Calu3 (cell line): ENCODE results near the gene NEB. TPM values are rescaled to one million over a fixed set of nuclear protein-coding genes. Genes with fewer than 3 reads are reported as not detected.

ENCODE experiments used
- BruUV-seq: library from RNA; stranded (reverse); fragments of 400-500 nt; replicated peaks from 2 replicates; lab custom pipeline; 2021; lab: Mats Ljungman, UMichigan
- CTCF ChIA-PET: fragments of 300-600 bp; sonication (Branson Sonifier 250); formaldehyde crosslinking; loops from one replicate; lab custom pipeline; 2022; ENCODE audit warnings: antibody characterized with exemption; lab: Charles Lee
- DNase-seq: peaks from one replicate; pipeline ENCODE4 v3.0.0; 2022
- H3K27ac Mint-ChIP-seq: one replicate; pipeline ENCODE4 v1.8.0; 2022; ENCODE audit warnings: mixed read lengths; ENCODE audit not compliant: unreplicated experiment
- H3K27me3 Mint-ChIP-seq: one replicate; pipeline ENCODE4 v1.8.0; 2022; ENCODE audit warnings: mixed read lengths; ENCODE audit not compliant: unreplicated experiment
- H3K36me3 Mint-ChIP-seq: one replicate; pipeline ENCODE4 v1.8.0; 2022; ENCODE audit warnings: mild to moderate bottlenecking, moderate library complexity, mixed read lengths; ENCODE audit not compliant: insufficient read depth, unreplicated experiment
- H3K4me1 Mint-ChIP-seq: one replicate; pipeline ENCODE4 v1.8.0; 2022; ENCODE audit warnings: mild to moderate bottlenecking, low read depth, mixed read lengths; ENCODE audit not compliant: unreplicated experiment
- H3K4me3 Mint-ChIP-seq: one replicate; pipeline ENCODE4 v1.8.0; 2022; ENCODE audit warnings: mild to moderate bottlenecking, low read depth, moderate library complexity, mixed read lengths; ENCODE audit not compliant: unreplicated experiment
- H3K9me3 Mint-ChIP-seq: one replicate; pipeline ENCODE4 v1.8.0; 2022; ENCODE audit warnings: low read depth, mixed read lengths; ENCODE audit not compliant: unreplicated experiment
- intact Hi-C: fragments of 100-400 bp; cut with micrococcal nuclease; formaldehyde crosslinking; loops from one replicate; pipeline ENCODE4 v1.10.0; 2022; ENCODE audit not compliant: unreplicated experiment
- total RNA-seq: library from RNA; stranded (reverse); gene quantifications from 2 replicates; pipeline ENCODE4 v1.2.3, GENCODE V29; 2022
- TF ChIP-seq, protein P1 (sequence below): fragments of 200-600 bp; IDR thresholded peaks from one replicate; pipeline ENCODE4 v1.8.0; 2022; ENCODE audit warnings: antibody characterized with exemption; ENCODE audit not compliant: unreplicated experiment

NEB gene
- total RNA-seq, 1 experiment from 2014 or later = 27.5 TPM

DNA sequence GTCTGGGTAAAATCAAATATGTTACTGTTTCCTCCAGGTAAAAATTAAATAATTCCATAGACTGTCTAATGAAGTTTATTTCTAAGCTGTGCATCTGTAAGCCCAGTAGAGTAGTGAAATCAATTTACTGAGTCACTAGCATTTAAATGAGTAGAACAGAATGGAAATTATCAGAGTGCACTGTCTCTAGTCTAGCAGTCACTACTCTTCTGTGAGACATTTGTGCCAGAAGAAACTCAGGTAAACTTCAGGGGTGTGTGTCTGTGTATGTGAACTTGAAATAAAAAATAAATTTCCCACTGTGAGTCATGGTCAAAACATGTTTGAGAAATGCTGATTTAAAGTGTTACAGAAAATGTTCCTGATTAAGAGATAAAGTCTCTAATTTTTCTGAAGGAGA lies 178.2 kb downstream of the NEB start:
- Mint-ChIP-seq H3K4me3 (no peak overlapping the region), H3K27me3 (no peaks in the 10 kb centered on the region), H3K36me3 (no peaks in the 10 kb centered on the region), H3K9me3 (no peaks in the 10 kb centered on the region), H3K27ac (no peak overlapping the region), H3K4me1 (no peaks in the 10 kb centered on the region)
- intact Hi-C loops = no loop called here
- no peak for DNase-seq
- CTCF ChIA-PET = no interaction called here
- no TSS peak for BruUV-seq
- TF ChIP-seq, protein P1, sequence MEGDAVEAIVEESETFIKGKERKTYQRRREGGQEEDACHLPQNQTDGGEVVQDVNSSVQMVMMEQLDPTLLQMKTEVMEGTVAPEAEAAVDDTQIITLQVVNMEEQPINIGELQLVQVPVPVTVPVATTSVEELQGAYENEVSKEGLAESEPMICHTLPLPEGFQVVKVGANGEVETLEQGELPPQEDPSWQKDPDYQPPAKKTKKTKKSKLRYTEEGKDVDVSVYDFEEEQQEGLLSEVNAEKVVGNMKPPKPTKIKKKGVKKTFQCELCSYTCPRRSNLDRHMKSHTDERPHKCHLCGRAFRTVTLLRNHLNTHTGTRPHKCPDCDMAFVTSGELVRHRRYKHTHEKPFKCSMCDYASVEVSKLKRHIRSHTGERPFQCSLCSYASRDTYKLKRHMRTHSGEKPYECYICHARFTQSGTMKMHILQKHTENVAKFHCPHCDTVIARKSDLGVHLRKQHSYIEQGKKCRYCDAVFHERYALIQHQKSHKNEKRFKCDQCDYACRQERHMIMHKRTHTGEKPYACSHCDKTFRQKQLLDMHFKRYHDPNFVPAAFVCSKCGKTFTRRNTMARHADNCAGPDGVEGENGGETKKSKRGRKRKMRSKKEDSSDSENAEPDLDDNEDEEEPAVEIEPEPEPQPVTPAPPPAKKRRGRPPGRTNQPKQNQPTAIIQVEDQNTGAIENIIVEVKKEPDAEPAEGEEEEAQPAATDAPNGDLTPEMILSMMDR = no peak

DNA sequence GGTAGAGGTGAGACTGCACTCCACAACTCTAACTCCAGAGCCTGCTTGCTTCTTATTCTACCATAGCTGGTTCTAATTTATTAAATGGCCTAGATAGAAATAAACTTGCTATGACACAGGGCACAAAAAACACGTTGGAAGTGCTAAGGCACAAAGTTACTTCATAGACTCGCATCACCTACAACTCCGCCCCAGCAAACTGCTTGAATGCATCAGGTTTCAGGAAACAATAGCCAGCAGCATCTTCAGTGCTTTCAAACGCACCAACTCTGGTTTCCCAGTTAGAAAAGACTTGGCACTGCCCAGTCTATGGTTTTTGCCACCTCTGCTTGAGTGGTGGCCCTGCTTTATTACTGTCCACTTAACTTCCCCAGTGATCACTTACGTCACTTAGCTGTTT lies 182.0 kb downstream of the NEB start:
- Mint-ChIP-seq H3K36me3 (no peaks in the 10 kb centered on the region), H3K4me3 (no peak overlapping the region), H3K27ac (no peak overlapping the region), H3K9me3 (no peaks in the 10 kb centered on the region), H3K4me1 (no peaks in the 10 kb centered on the region), H3K27me3 (no peaks in the 10 kb centered on the region)
- intact Hi-C loops = no loop called here
- CTCF ChIA-PET = interaction anchor here (0.6 kb wide), 1 partner anchor 103 kb away, joined by 3 read pairs; no protein-coding TSS in a partner anchor
- no TSS peak for BruUV-seq
- DNase-seq = no peak
- TF ChIP-seq, protein P1 = no peak

DNA sequence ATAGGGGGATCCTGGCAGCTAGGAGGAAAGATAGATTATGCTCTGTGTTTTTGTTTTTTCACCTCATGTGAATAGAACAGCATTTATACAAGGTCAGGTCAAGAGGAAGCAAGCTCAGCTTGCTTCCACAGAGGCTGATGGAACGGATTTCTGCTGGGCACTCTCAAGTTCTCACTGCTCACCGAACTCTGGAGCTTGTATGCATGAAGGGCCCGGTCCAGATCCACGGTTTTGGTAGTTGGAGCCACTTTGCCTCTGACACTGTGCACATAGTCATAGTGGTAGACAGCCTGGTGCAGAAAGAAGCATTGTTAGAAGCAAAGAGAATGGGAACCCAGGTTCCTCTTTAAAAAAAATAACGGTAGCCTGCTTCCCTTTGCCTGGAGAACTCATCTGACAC lies 182.7 kb downstream of the NEB start:
- no peaks in the 10 kb centered on the region for H3K4me1 Mint-ChIP-seq
- no TSS peak for BruUV-seq
- no peaks in the 10 kb centered on the region for H3K9me3 Mint-ChIP-seq
- no peak for DNase-seq
- H3K27me3 Mint-ChIP-seq = no peaks in the 10 kb centered on the region
- intact Hi-C loops = no loop called here
- no peaks in the 10 kb centered on the region for H3K36me3 Mint-ChIP-seq
- CTCF ChIA-PET = no interaction called here
- no peak overlapping the region for H3K4me3 Mint-ChIP-seq
- no peak overlapping the region for H3K27ac Mint-ChIP-seq
- TF ChIP-seq, protein P1 = no peak

DNA sequence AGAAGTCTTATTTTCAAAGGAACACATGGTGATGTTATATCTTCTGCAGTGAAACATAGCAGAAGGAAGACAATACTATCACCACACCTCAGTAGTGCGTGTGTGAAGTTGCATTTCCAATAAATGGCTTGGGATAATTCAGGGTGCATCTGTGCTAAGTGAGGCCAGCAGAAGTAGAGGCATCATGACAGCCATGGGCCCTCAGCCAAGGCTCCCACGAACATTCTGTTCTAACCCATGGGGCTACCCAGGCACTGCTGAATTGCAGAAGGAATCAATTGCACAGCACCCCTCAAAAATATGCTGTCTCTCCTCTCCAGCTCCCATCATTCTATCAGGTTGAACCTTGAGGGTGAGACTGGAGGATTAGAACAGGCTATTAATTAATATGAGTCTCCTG lies 185.1 kb downstream of the NEB start:
- Mint-ChIP-seq H3K27me3 (no peaks in the 10 kb centered on the region), H3K36me3 (no peaks in the 10 kb centered on the region), H3K4me1 (no peaks in the 10 kb centered on the region), H3K27ac (no peak overlapping the region), H3K4me3 (no peak overlapping the region), H3K9me3 (no peaks in the 10 kb centered on the region)
- no peak for DNase-seq
- CTCF ChIA-PET = no interaction called here
- BruUV-seq = no TSS peak
- TF ChIP-seq, protein P1 = no peak
- intact Hi-C loops = no loop called here
